Right lobe of liver (tissue), 6 donors: Measurements from ENCODE around the gene RPL15. TPM values are rescaled to one million over a fixed set of nuclear protein-coding genes. Genes with fewer than 3 reads are reported as not detected.

Source experiments
- ATAC-seq, 4 donors: fragments of 200-7000 bp; cut with Tn5 transposase; one replicate each; pipeline ENCODE4 v1.9.1; 2020; ENCODE audit warnings: mild to moderate bottlenecking in 4 of 4, moderate library complexity in 4 of 4
- DNase-seq, 3 donors: peaks; one replicate each; pipeline ENCODE4 v3.0.0-alpha.2; 2020
- H3K27ac ChIP-seq, 3 donors: fragments of 200-600 bp; one replicate each; pipeline ENCODE4 v1.8.0; 2022
- H3K27me3 ChIP-seq, 2 donors: fragments of 200-600 bp; one replicate each; pipeline ENCODE4 v1.8.0; 2022
- H3K36me3 ChIP-seq, 4 donors: fragments of 200-600 bp; sonication (generic) in 1 of 4; one replicate each; pipeline versions ENCODE4 v1.5.1 to v1.8.0; 2017 to 2022; ENCODE audit warnings: control low read depth in 1 of 4
- H3K4me1 ChIP-seq, 4 donors: fragments of 200-600 bp; sonication (generic) in 1 of 4; one replicate each; pipeline versions ENCODE4 v1.5.1 to v1.8.0; 2017 to 2022; ENCODE audit warnings: control low read depth in 1 of 4
- H3K4me3 ChIP-seq, 3 donors: fragments of 200-600 bp; one replicate each; pipeline ENCODE4 v1.8.0; 2022
- H3K9me3 ChIP-seq, 4 donors: fragments of 200-600 bp; sonication (generic) in 1 of 4; one replicate each; pipeline versions ENCODE4 v1.5.1 to v1.8.0; 2017 to 2022; ENCODE audit warnings: control low read depth in 1 of 4
- CTCF ChIP-seq, 4 donors: fragments of 200-600 bp in 3 of 4; fragments of 450-650 bp in 1 of 4; IDR thresholded peaks; one replicate each; pipeline versions ENCODE4 v1.5.1 to v1.8.0; 2016 to 2022; ENCODE audit warnings: antibody characterized with exemption in 4 of 4, mild to moderate bottlenecking in 2 of 4
- POLR2A ChIP-seq: fragments of 450-650 bp; IDR thresholded peaks from one replicate; pipeline ENCODE4 v1.6.1; 2017; ENCODE audit warnings: antibody characterized with exemption, mild to moderate bottlenecking
- WGBS: methylation state at CpG from one replicate; pipeline ENCODE4 v1.1.6; 2018; ENCODE audit warnings: low coverage, low lambda C conversion rate; ENCODE audit not compliant: insufficient coverage; ENCODE audit errors: missing lambda C conversion rate; 5-methylcytosine and 5-hydroxymethylcytosine counted together
- intact Hi-C, 2 donors: fragments of 100-400 bp; cut with DNase I; formaldehyde crosslinking; loops; one replicate each; pipeline versions ENCODE4 v1.11.2 to v1.14.1; 2022
- total RNA-seq, 6 experiments: library from RNA; depleted of rRNA in 2 of 6; stranded (reverse); fragments of >200 nt in 2 of 6; fragmentation: NEBNext Ultra II Directional in 3 of 6; extraction: Animal tissue kit (Norgen Biotek cat#: 25700) in 3 of 6; gene quantifications; one replicate each; pipeline versions ENCODE4 v1.1.0 to v1.2.4, GENCODE V29; 2016 to 2023
- donor health status: DM: no; HTN: yes; CAD: no.
- donor health status: DM: no; HTN: no; CAD: no.
- donor health status: DM: no; HTN: no; CAD: no.
- donor health status: DM: no; HTN: yes; CAD: no.
- donor health status: DM: no; HTN: yes; CAD: no.

RPL15 gene
- total RNA-seq, 6 experiments from 2014 or later = 572 to 932 (median 636) TPM

DNA sequence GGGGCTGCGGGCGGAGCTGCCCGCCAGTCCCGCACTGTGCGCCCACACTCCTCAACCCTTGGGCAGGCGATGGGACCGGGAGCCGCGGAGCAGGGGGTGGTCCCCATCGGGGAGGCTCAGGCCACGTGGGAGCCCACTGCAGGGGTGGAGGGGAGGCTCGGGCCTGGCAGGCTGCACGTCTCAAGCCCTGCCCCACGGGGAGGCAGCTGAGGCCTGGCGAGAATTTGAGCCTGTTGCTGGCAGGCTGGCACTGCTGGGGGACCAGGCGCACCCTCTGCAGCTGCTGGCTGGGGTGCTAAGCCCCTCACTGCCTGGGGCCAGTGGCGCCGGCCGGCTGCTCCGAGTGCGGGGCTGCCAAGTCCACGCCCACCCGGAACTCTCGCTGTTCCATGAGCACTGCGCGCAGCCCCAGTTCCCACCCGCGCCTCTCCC, 34.4 kb upstream of the RPL15 start:
- peaks cover 0 to 3% (median 0%) of the 10 kb centered on the region in 4 donors for H3K4me1 ChIP-seq
- TF ChIP-seq POLR2A = no peak
- no peak for TF ChIP-seq CTCF (IDR thresholded peaks at IDR 0.05)
- no CpG with 5 or more reads among the region's 28 CpGs for WGBS
- H3K36me3 ChIP-seq = no peaks in the 10 kb centered on the region
- ATAC-seq = peak in 1 of 4 donors; percentile 51
- no peak overlapping the region for H3K27ac ChIP-seq
- DNase-seq = no peak
- H3K4me3 ChIP-seq = no peak overlapping the region
- intact Hi-C loops = no loop called here
- H3K9me3 ChIP-seq = no peaks in the 10 kb centered on the region
- no peaks in the 10 kb centered on the region for H3K27me3 ChIP-seq

DNA sequence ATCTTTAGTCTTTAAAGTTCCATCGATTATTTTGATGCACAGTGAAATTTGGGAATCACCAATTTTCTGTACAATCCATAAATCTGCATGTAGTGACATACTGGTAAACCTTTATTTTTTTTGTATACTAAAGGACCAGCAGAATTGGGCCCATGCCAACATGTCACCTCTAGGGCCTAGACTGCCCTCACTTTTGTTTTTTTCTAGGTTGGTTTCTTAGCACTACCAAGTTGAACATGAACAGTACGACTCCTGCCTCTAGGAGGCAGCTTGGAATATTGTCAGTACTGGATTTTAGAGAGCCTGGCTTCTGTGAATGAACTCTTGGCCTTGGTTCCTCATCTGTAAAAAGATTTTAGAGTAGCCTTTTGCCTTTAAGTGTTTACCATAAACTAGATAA, 32.5 kb upstream of the RPL15 start:
- peak in 2 of 4 donors; percentile 26 for ATAC-seq
- DNase-seq = no peak
- Histone ChIP-seq H3K9me3 (no peaks in the 10 kb centered on the region), H3K27me3 (no peaks in the 10 kb centered on the region), H3K27ac (no peak overlapping the region), H3K36me3 (no peaks in the 10 kb centered on the region), H3K4me3 (no peak overlapping the region), H3K4me1 (peaks cover 0 to 11% (median 4%) of the 10 kb centered on the region in 4 donors)
- WGBS = 93% methylated on average over 2 of the region's 2 CpGs
- intact Hi-C loops = no loop called here
- peak in 1 of 4 donors; percentile 21 for TF ChIP-seq CTCF (IDR thresholded peaks at IDR 0.05)
- no peak for TF ChIP-seq POLR2A

- H3K36me3 ChIP-seq = no peaks in the 10 kb centered on the region
- TF ChIP-seq POLR2A = no peak
- intact Hi-C loops = no loop called here
- WGBS = 74% methylated on average over 5 of the region's 6 CpGs
- H3K27ac ChIP-seq = no peak overlapping the region
- DNase-seq (no peak), ATAC-seq (no peak)
- no peaks in the 10 kb centered on the region for H3K27me3 ChIP-seq
- no peak overlapping the region for H3K4me3 ChIP-seq
- no peaks in the 10 kb centered on the region for H3K9me3 ChIP-seq
- peaks cover 0 to 11% (median 5%) of the 10 kb centered on the region in 4 donors for H3K4me1 ChIP-seq
Observed at GRCh38 chr3:23885210-23885609, 31.7 kb upstream of the RPL15 start.

DNA sequence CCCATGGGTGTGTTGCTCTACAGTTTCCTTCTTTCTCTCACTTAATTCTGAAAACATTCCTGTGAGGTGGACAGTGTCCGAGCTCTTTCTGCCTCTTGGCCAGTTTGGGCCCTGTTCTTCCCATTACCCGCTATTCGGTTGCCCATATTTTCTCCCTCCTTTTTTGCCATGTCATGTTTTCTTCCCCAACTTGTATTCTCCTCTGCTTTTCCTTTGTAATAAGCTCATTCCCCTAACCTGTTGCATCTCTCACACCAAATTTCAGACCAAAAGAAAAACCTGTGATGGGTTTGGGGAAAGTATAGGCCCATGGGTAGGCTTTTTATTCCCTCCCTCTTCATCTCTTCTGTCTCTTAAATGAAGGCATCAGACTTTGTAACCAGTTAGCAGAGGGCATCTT, 30.6 kb upstream of the RPL15 start:
- no peaks in the 10 kb centered on the region for H3K9me3 ChIP-seq
- TF ChIP-seq POLR2A (no peak), CTCF (IDR thresholded peaks at IDR 0.05) (no peak)
- H3K36me3 ChIP-seq = peaks cover 0 to 9% (median 2%) of the 10 kb centered on the region in 4 donors
- intact Hi-C loops = no loop called here
- no peaks in the 10 kb centered on the region for H3K27me3 ChIP-seq
- DNase-seq = no peak
- 100% methylated on average over 3 of the region's 3 CpGs for WGBS
- H3K4me1 ChIP-seq = peaks cover 0 to 10% (median 4%) of the 10 kb centered on the region in 4 donors
- no peak overlapping the region for H3K27ac ChIP-seq
- no peak for ATAC-seq
- H3K4me3 ChIP-seq = no peak overlapping the region

DNA sequence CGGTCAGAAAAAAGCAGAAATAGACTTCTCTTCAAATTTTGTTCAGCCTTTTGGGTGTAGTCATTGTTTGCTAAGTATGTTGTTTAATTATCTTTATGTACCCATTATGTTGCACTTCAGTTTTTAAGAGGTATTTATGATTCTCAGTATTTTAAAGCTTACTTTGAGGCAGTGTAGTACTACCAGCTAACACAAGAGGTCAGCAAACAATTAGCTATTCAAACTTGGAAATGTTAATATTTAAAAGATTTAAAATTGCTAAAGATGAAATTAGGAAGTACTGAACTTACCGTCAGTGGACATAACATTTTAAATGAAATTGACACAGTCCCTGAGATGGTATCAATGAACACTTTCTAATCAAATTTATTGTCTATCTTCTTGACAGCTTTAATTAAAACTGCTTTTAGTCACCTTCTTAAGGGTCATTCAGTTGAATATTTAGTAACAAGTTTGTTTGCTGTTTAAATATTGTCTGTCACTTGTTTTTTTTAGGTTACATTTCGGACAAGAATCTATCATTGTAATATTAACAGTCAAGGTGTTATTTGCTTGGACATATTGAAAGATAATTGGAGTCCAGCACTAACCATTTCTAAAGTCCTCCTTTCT, 28.2 kb upstream of the RPL15 start:
- Histone ChIP-seq H3K27ac (no peak overlapping the region), H3K4me3 (no peak overlapping the region), H3K4me1 (peaks cover 0 to 10% (median 4%) of the 10 kb centered on the region in 4 donors), H3K9me3 (no peaks in the 10 kb centered on the region), H3K36me3 (peaks cover 0 to 14% (median 8%) of the 10 kb centered on the region in 4 donors), H3K27me3 (no peaks in the 10 kb centered on the region)
- DNase-seq = no peak
- 34% methylated on average over 3 of the region's 3 CpGs for WGBS
- TF ChIP-seq CTCF (IDR thresholded peaks at IDR 0.05) (peak; percentile 82 to 85 (median 84)), POLR2A (no peak)
- intact Hi-C loops = no loop called here
- peak; percentile 68 to 73 (median 72) for ATAC-seq
